Activated CD4-positive, CD25-positive, alpha-beta regulatory T cell treated with anti-CD3 and anti-CD28 coated beads, Interleukin-2, amount 50 U/mL, for 72 hours (primary cell): ENCODE results near the gene ITGB2.
"Not testable (repeated sequence)": the region's sequence is repeated elsewhere in the genome, so short reads cannot be mapped to it uniquely, and the experiment has no call there.

Experiments used
- DNase-seq: peaks from one replicate; pipeline ENCODE4 v3.0.0; 2021

ITGB2 gene

GRCh38 chr21:44940116-44940631 is 19.5 kb upstream of the ITGB2 start:
- no peak for DNase-seq

GRCh38 chr21:44939532-44940115 is 18.9 kb upstream of the ITGB2 start, which contains the start of gene SLX9:
Gene SLX9, plus strand, starts transcription at chr21:44940029. Its CDS starts 29 bp downstream, at chr21:44940058.
- DNase-seq, result peak; percentile 81

GRCh38 chr21:44938772-44939531 is 18.3 kb upstream of the ITGB2 start:
- no peak for DNase-seq

GRCh38 chr21:44935533-44935927 is 14.8 kb upstream of the ITGB2 start:
- no peak for DNase-seq

- DNase-seq, result no peak
Observed at GRCh38 chr21:44934797-44935532, 14.3 kb upstream of the ITGB2 start.

- DNase-seq, result no peak
Observed at GRCh38 chr21:44934276-44934675, 13.6 kb upstream of the ITGB2 start.

- DNase-seq, result no peak
Observed at GRCh38 chr21:44933918-44934260, 13.2 kb upstream of the ITGB2 start.

- DNase-seq, result no peak
Observed at GRCh38 chr21:44933199-44933917, 12.7 kb upstream of the ITGB2 start.

- DNase-seq, result peak; percentile 74
Observed at GRCh38 chr21:44932408-44933181, 11.9 kb upstream of the ITGB2 start.

- no peak for DNase-seq
Observed at GRCh38 chr21:44931501-44932407, 11.1 kb upstream of the ITGB2 start.

GRCh38 chr21:44931137-44931500 is 10.4 kb upstream of the ITGB2 start:
- DNase-seq, result no peak

GRCh38 chr21:44930543-44930981 is 9.9 kb upstream of the ITGB2 start:
- peak; percentile 59 for DNase-seq

- DNase-seq, result no peak
Observed at GRCh38 chr21:44929799-44930542, 9.3 kb upstream of the ITGB2 start.

GRCh38 chr21:44929242-44929798 is 8.6 kb upstream of the ITGB2 start:
- no peak for DNase-seq

GRCh38 chr21:44928500-44929241 is 8.0 kb upstream of the ITGB2 start:
- not testable (repeated sequence) for DNase-seq

GRCh38 chr21:44927587-44928461 is 7.1 kb upstream of the ITGB2 start:
- DNase-seq, result peak; percentile 63

- no peak for DNase-seq
Observed at GRCh38 chr21:44927259-44927586, 6.5 kb upstream of the ITGB2 start.

- peak; percentile 54 for DNase-seq
Observed at GRCh38 chr21:44926331-44927101, 5.8 kb upstream of the ITGB2 start.
